COR-L47 (cell line): ENCODE results near the gene COL27A1.

Experiments used
- DNase-seq: peaks from one replicate; lab custom pipeline; 2025; lab: John Stamatoyannopoulos, UW

The COL27A1 gene

GRCh38 chr9:114247077-114247476 is 91.7 kb downstream of the COL27A1 start:
- DNase-seq: no peak

DNA sequence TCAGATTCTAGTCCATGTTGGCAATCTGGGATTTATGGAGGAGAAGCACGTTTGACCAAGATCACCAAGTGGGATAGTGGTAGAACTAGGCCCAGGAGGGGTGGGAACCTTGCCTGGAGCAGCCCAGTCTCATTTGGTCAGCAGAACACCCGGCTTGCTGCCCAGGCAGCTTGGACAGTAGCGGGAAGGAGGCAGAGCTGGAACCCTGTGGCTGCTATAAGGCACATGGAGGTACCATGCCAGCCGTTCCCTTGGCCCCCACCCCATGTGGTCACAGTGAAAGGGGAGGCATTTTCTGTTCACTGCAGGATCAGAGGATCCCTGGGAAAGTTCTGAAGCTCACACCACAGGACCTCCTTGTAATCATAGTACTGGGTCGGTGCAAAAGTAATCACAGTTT is 92.2 kb downstream of the COL27A1 start:
- DNase-seq: no peak

GRCh38 chr9:114248299-114248707 is 93.0 kb downstream of the COL27A1 start:
- DNase-seq: no peak

- DNase-seq: no peak
These were observed 94.3 kb downstream of the COL27A1 start for GRCh38 chr9:114249424-114250234.

DNA sequence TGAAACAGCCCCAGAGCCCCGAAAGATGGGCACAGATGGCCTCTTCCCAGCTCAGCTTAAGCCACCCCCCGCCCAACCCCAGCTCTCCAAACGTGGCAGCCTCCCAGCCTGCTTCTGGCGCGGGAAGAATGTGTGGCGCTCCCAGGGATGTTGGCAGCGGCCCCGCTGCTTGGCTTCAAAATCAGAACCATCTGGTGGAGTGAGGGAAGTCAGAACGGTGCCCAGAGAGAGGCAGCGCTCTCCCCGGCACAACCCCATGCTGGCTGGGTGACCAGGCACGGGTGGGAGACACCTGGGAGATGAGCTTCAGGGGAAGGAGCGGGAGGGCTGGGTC is 94.9 kb downstream of the COL27A1 start:
- no peak for DNase-seq

GRCh38 chr9:114250648-114251047 is 95.3 kb downstream of the COL27A1 start:
- no peak for DNase-seq

- no peak for DNase-seq
These were observed 97.1 kb downstream of the COL27A1 start for GRCh38 chr9:114252394-114252793.

DNA sequence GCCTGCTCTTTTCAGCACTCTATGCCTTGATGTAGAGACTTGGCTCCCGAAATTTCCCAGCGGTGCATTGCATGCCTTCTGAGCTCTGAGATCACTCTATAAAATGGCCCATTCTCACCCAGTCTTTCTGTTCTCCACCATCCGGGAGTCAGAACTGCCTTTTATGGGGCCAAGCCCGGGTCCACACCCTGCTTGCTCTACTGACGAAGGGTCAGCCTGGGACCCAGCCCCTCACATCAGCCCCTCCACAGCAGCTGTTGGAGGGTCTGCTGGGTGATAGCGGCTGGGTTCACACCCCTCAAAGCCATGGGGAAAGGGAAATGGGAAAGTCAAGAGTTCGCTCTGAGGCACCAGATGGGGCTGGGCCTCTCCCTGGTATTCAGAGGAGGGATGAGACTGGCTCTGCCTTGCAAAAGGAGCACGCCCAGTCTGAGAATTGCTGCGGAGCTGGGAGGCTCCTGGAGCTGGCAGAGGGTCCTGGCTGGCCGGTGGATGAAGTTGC is 101.5 kb downstream of the COL27A1 start:
- no peak for DNase-seq

DNA sequence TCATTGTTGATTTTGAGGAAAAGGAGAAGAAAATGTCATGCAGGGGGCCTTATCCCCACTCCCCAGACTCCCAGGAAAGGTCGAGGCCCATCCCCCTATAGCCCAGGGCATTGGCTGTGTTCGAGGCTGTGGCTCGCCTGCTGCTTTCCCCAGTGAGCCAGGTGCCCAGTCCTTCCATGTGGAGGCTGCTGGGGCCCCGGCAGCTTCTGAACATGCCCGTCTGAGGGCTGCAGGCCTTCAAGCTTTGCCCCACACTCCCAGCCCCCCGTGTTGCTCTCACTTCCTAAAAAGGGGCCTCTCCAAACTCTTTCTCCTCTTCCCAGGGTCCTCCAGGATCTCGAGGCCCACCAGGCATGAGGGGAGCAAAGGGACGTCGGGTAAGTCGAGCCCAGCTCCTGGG is 102.9 kb downstream of the COL27A1 start:
- DNase-seq: no peak

GRCh38 chr9:114258866-114259797 is 103.8 kb downstream of the COL27A1 start:
- DNase-seq: no peak

DNA sequence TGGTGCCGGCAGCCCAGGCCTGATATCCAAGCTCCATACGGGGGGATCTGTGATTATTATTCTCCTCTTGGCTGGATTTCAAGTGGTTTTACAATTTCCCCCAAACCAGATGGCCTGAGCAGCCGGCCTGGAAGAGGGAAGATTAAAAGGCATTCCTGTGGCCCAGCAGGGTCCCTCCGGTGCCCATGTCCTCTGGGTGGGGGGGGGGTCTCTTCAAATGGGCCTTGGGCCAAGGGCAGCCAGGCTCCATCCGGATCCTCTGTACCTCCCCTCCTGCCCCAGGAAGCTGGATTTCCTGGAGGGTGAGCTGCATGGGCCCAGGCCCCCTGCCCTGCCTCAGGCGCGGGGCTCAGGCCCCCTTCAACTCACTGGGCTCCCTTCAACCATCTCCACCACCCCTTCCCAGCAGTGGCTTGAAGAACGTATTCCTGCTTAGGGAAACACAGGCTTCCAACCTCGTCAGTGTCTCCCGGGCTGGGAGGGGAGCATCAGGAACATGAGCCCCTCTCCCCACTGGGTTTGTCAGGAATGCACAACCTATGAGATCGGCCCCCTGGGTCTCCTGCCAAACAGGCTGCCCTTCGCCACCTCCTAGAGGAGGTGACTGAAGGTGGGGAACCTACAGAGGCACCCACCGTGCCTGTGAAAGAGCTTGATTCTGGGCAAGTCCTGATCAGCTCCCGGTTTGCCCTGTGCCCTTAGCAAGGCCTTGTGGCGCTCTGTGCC is 104.6 kb downstream of the COL27A1 start:
- DNase-seq: peak; percentile 19

- DNase-seq: no peak
These were observed 105.7 kb downstream of the COL27A1 start for GRCh38 chr9:114261026-114261425.

DNA sequence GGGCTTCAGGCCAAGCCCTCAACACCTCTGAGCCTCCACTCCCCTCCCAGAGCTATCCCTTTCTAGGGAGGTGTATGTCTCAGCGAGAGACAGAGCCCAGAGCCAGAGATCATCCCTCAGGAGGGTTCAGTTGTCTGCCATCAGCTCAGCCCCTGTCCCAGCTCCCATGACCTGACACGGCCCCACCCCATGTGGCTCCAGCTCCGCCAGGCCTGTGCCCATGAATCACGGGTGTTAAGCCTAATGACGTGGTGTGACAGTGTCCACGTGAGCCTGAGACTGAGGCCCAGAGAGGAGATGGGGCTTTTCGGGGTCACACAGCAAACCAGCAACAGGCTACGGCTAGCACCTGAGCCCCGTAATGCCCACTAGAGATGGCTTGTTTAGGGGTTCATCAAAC is 106.7 kb downstream of the COL27A1 start:
- DNase-seq: no peak

DNA sequence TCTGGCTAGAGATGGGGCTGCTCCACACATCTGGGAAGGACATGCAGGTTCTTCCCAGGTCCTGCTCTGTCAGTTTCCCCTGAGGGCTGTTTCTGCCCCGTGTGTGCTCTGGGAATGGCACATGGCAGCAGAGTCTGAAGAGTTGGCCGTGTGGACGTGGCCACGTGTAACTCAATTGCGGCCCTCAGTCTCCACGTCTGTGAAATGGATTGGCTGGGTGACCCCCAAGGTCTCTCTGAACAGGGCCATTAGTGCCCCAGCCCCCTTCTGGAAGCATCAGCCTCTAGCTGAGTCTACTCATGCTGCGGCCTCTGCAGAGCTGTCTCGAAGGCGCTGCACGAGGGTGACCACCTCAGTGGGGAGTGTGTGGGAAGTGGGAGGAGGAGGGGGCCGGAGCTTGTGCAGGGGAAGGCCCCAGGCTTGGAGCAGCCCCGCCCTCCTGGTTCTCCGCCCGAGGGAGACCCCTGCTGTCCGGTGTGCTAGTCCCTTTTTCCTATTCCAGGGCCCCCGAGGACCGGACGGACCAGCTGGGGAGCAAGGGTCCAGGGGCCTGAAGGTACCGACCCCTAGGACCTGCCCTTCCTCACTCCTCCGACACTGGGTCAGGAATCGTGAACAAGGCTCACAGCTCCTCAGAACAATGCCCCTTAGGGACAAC is 108.6 kb downstream of the COL27A1 start:
- no peak for DNase-seq

- DNase-seq: no peak
These were observed 109.6 kb downstream of the COL27A1 start for GRCh38 chr9:114264806-114265550.

DNA sequence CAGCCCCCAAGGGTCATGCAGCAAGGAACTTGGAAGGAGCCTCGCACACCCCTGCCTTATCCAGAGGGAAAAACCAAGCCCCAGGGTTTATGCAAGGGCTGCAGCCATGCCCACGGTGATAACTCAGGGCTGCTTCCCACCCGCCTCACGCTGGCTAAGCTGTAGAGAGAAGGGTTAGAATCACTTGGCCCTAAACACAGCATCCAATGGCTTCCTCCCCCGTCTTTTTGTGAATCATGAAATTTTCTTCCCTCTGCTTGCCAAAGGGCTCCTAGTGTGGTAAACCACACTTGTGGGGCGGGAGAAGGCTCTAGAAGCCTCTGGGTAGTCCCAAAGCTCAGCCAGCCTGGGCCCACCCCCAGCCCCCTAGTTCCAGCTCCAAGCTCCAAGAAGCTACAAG is 111.6 kb downstream of the COL27A1 start:
- DNase-seq: no peak

GRCh38 chr9:114269023-114269422 is 113.7 kb downstream of the COL27A1 start:
- DNase-seq: no peak

DNA sequence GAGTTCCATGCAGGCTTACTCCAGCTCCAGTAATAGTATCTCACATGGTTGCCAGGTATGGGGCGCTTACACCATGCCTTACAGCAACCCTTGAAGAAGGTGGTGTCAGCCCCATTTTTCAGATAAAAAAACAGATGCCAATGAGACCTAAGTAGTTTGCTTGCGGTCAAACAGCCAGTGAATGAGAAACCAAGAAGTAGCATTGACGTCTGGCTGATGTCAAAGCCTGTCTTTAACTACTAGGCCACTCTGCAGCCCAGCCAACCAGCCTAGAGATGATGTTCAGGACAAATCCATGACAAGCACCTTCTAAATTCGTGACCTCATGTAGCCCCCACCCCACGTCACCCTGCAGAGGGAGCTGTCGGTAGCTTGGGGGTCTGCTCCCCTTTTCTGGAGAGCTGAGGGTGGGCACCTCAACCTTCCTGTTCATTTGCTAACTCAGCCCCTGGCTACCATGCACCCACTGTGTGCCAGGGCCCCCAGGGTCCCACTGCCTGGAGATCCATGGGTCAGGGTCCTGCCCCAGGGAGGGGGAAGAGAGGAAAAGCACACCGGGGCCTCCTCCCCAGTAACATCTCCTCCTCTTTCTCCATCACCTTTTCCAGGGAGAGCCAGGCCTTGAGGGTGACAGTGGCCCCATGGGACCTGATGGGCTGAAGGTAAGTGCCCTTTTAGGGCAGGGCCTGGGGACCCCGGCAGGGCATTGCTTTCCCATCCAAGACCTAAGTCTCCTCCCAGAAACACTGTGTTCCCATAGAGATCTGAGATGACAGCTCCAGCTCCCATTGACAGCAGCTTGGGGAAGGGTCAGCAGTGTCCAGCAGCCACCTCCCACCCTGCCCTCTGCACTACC is 115.0 kb downstream of the COL27A1 start:
- no peak for DNase-seq

- no peak for DNase-seq
These were observed 116.5 kb downstream of the COL27A1 start for GRCh38 chr9:114271556-114272510.
